SU-DHL-6 (cell line): ENCODE data around the gene LRP1B.

ENCODE experiments used
- EZH2phosphoT487 ChIP-seq: fragments of 200-600 bp; sonication (generic), shearing (Covaris generic); conservative IDR thresholded peaks from 2 replicates; pipeline ENCODE4 v1.6.1; 2018; ENCODE audit warnings: mild to moderate bottlenecking, antibody characterized with exemption, low read length, moderate library complexity, mixed read lengths
- TF ChIP-seq, protein P1 (sequence below): fragments of 200-600 bp; sonication (generic); IDR thresholded peaks from one replicate; pipeline ENCODE4 v1.5.1; 2017; ENCODE audit warnings: antibody characterized with exemption, mild to moderate bottlenecking, low read length, moderate library complexity; ENCODE audit not compliant: insufficient read depth, poor library complexity, severe bottlenecking

DNA sequence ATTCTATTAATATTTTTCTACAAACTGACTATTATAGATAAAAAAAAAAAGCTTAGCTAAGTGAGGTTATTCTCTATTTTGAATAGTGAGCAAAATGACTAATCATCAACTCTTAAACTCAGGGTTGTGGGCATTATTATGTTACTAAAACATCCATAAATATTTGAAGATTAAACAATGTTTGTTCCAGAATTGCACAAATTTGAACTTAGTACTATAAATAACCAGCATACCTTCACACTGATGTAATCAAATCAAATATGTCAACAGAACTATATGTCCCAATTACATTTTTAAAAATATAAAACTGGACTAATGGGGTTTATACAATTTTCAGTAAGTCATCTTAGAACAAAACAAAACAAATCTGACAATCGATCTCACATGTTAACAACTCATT is 800.9 kb downstream of the LRP1B start:
- TF ChIP-seq, protein P1, sequence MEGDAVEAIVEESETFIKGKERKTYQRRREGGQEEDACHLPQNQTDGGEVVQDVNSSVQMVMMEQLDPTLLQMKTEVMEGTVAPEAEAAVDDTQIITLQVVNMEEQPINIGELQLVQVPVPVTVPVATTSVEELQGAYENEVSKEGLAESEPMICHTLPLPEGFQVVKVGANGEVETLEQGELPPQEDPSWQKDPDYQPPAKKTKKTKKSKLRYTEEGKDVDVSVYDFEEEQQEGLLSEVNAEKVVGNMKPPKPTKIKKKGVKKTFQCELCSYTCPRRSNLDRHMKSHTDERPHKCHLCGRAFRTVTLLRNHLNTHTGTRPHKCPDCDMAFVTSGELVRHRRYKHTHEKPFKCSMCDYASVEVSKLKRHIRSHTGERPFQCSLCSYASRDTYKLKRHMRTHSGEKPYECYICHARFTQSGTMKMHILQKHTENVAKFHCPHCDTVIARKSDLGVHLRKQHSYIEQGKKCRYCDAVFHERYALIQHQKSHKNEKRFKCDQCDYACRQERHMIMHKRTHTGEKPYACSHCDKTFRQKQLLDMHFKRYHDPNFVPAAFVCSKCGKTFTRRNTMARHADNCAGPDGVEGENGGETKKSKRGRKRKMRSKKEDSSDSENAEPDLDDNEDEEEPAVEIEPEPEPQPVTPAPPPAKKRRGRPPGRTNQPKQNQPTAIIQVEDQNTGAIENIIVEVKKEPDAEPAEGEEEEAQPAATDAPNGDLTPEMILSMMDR: no peak
- TF ChIP-seq EZH2phosphoT487: no peak
